ENCODE measurements around the gene FBXL17.

Gene FBXL17

DNA sequence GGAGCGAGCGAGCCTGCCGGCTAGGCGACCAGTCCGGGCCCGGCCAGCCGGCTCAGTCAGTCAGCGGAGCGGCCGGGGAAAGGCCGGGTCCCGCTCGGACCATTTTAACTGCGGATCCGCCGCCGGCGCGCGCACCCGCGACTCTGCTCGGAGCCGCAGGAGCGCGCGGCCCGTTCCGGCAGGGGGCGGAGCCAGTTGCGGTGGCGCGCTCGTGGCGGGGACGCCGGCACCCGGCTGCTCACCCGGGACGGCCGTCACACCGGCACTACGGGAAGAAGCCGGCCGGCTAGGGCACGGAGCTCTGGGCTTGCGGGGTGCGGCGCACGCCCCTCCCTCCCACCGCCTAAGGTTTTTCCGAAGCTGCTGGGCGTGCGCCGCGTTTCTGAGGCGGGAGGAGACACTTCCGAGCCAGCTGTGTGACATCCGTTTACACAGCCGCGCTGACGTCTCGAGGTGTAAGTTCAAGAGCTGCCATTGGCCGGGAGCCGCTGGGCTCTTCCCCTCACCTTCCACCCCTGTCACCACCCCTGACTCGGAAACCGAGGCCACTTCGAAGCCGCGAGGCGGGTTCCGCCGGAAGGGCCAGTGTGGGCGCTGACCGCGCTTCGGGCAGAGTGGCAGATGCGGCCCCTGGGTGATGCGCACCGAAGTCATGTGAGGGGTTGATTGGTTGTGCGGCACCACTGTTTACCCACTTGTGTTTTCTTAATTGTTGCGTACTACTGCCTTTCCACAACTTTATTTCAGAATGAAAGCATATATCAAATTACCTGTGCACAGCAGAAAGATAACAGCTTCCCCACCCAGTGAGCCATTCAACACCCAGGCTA lies at the start of gene FBXL17:
FBXL17 (minus strand) TSS at position 145 of the 830 bp plus-strand sequence.
- peak within 1 kb of the TSS; percentile 76 for H3K4me3 ChIP-seq (ENCODE audit: low read depth, low read length)
- TF ChIP-seq, protein P1, sequence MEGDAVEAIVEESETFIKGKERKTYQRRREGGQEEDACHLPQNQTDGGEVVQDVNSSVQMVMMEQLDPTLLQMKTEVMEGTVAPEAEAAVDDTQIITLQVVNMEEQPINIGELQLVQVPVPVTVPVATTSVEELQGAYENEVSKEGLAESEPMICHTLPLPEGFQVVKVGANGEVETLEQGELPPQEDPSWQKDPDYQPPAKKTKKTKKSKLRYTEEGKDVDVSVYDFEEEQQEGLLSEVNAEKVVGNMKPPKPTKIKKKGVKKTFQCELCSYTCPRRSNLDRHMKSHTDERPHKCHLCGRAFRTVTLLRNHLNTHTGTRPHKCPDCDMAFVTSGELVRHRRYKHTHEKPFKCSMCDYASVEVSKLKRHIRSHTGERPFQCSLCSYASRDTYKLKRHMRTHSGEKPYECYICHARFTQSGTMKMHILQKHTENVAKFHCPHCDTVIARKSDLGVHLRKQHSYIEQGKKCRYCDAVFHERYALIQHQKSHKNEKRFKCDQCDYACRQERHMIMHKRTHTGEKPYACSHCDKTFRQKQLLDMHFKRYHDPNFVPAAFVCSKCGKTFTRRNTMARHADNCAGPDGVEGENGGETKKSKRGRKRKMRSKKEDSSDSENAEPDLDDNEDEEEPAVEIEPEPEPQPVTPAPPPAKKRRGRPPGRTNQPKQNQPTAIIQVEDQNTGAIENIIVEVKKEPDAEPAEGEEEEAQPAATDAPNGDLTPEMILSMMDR (IDR thresholded peaks at IDR 0.05; ENCODE audit: low read depth, low read length) = no peak

DNA sequence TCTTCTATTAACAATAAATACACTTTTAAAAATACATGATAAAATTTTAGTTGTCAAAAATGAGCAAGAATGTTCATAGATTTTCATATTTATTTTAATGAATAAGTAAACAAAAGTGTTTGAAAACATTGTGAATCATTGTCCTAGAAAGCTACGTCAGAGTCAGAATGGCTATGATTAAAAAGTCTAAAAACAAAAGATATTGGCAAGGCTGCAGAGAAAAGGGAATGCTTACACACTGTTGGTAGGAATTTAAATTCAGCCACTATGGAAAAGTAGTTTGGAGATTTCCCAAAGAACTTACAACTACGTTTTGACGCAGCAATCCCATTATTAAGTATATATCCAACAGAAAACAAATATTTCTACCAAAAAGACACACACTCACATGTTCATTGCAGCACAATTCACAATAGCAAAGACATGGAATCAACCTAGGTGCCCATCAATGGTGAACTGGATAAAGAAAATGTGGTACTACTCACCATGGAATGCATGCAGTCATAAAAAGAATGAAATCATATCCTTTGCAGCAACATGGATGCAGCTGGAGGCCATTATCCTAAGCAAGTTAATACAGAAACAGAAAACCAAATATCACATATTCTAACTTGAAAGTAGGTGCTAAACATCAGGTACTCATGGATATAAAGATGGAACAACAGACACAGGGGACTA lies 49.2 kb upstream of the FBXL17 start:
- TF ChIP-seq, protein P1 (IDR thresholded peaks at IDR 0.05; ENCODE audit: low read depth, low read length) = no peak
- no peak overlapping the region for H3K4me3 ChIP-seq (ENCODE audit: low read depth, low read length)

DNA sequence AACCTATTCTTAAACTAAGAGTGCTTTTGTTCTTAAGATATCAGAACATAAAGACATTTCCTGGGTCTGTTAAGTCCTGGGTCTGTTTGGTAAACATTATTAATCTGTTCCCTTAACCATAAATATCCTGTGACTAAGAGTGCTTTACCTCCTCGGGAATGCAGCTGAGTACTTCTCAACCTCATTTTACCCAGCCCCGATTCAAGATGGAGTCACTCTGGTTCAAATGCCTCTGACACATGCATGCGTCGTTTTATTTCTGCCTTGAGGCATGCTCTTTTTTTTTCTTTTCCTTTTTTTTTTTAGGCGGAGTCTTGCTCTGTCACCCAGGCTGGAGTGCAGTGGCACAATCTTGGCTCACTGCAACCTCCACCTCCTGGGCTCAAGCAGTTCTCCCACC lies 39.8 kb upstream of the FBXL17 start:
- H3K4me3 ChIP-seq (ENCODE audit: low read depth, low read length) = no peak overlapping the region
- TF ChIP-seq, protein P1 (IDR thresholded peaks at IDR 0.05; ENCODE audit: low read depth, low read length) = no peak

DNA sequence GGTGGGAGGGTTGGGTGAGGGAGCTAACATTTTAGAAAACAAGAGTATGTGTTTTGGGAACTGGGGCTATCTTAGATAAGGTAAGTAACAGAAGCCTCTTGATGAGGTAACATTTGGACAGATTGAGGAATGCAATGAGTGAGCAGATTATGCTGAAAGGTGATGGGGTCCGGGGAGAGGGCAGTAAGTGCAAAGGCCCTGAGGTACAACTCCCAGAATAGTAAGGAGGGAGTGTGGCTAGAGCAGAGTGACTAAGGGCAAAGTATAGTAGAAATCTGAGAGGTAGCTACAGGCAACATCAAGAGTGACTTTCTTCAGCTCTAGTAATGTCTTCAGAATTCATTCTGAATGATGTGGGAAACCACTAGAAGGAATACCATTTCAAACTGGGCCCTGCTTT lies 38.9 kb upstream of the FBXL17 start:
- H3K4me3 ChIP-seq (ENCODE audit: low read depth, low read length) = no peak overlapping the region
- TF ChIP-seq, protein P1 (IDR thresholded peaks at IDR 0.05; ENCODE audit: low read depth, low read length) = no peak

DNA sequence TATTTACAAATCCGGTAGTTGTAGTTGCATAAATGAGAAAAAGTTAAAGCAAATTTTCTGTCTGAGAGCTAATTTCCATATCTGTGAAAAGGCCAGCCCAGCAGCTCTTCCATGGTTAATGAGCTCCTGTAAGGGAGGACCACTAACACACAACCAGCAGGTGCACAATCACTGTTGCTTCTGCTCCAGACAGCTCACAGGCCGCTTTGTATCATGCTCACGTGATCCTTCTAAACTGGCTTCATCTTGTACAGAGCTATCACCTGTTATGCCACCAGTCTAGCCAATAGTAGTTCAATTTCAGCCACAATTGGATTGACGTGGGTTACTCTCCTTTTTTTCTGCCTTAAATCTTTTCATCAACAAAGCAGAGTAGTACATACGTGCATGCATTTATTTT lies 38.3 kb upstream of the FBXL17 start:
- TF ChIP-seq, protein P1 (IDR thresholded peaks at IDR 0.05; ENCODE audit: low read depth, low read length) = no peak
- H3K4me3 ChIP-seq (ENCODE audit: low read depth, low read length) = no peak overlapping the region

DNA sequence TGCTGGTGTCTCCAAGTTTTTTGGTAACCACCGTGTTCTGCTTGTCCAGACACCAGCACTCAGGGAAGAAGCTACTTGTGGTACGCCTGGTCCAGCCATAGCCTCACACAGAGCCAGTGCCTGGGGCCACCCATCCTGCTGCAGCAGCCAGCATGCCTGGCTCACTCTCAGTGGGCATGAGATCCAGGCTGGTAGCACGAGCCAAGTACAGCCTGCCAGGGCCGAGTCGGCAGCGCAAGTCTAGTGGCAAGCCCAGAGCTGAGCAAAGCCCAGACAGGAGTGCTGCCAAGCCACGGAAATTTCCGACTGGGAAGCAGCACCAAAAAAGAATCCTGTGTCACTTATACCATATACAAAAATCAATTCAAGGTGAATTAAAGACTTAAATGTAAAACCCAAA lies 36.3 kb upstream of the FBXL17 start:
- no peak overlapping the region for H3K4me3 ChIP-seq (ENCODE audit: low read depth, low read length)
- TF ChIP-seq, protein P1 (IDR thresholded peaks at IDR 0.05; ENCODE audit: low read depth, low read length) = no peak

DNA sequence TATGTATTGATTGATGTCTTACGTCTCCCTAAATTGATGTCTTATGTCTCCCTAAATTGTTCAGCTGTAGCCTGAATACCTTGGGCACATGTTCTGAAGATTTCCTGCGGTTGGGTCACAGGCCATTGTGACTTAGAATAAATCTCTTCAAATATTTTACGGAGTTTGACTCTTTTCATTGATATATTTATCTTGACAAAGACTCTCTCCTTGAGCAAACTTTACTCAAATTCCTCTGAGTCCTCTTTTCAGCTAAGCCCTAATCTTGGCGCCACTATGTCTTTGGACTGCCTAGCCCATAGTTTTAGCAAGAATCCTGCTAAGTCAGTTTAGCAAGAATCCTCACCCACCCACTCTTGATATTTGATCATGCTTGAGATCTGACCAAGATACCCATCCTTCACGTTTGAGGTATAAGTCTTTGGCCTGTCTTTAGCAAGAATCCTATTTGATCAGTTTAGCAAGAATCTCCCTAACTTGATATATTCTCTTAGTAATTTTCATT lies 35.3 kb upstream of the FBXL17 start:
- TF ChIP-seq, protein P1 (IDR thresholded peaks at IDR 0.05; ENCODE audit: low read depth, low read length) = no peak
- H3K4me3 ChIP-seq (ENCODE audit: low read depth, low read length) = no peak overlapping the region

Measured in WI38 (cell line).